Measurements from ENCODE around the gene CPXM1.
A peak's percentile ranks its signal among the peaks of the same experiment; 100 is the strongest.

The CPXM1 gene

GRCh38 chr20:2762578-2763131 lies 37.8 kb downstream of the CPXM1 start:
- no peak for DNase-seq

GRCh38 chr20:2761885-2762284 lies 38.5 kb downstream of the CPXM1 start:
- no peak for DNase-seq

- DNase-seq, result no peak
These were observed 39.5 kb downstream of the CPXM1 start for GRCh38 chr20:2760952-2761305.

GRCh38 chr20:2760297-2760951 lies 40.0 kb downstream of the CPXM1 start:
- DNase-seq, result no peak

- DNase-seq, result no peak
These were observed 40.7 kb downstream of the CPXM1 start for GRCh38 chr20:2759603-2760296.

GRCh38 chr20:2759143-2759542 lies 41.3 kb downstream of the CPXM1 start:
- DNase-seq, result no peak

- DNase-seq, result no peak
These were observed 42.5 kb downstream of the CPXM1 start for GRCh38 chr20:2757969-2758368.

- no peak for DNase-seq
These were observed 43.4 kb downstream of the CPXM1 start for GRCh38 chr20:2757001-2757400.

GRCh38 chr20:2756056-2756611 lies 44.3 kb downstream of the CPXM1 start:
- DNase-seq, result no peak

GRCh38 chr20:2755451-2756055 lies 44.9 kb downstream of the CPXM1 start:
- DNase-seq, result no peak

- no peak for DNase-seq
These were observed 46.0 kb downstream of the CPXM1 start for GRCh38 chr20:2754424-2754823.

- DNase-seq, result no peak
These were observed 46.9 kb downstream of the CPXM1 start for GRCh38 chr20:2753461-2754040.

- no peak for DNase-seq
These were observed 47.6 kb downstream of the CPXM1 start for GRCh38 chr20:2752567-2753460.

GRCh38 chr20:2751878-2752566 lies 48.4 kb downstream of the CPXM1 start:
- DNase-seq, result no peak

GRCh38 chr20:2751347-2751877 lies 49.0 kb downstream of the CPXM1 start:
- peak; percentile 22 for DNase-seq

GRCh38 chr20:2750491-2751251 lies 49.8 kb downstream of the CPXM1 start:
- no peak for DNase-seq

GRCh38 chr20:2749951-2750490 lies 50.4 kb downstream of the CPXM1 start:
- DNase-seq, result no peak

- DNase-seq, result no peak
These were observed 51.0 kb downstream of the CPXM1 start for GRCh38 chr20:2749343-2749950.

GRCh38 chr20:2748551-2749342 lies 51.7 kb downstream of the CPXM1 start:
- peak; percentile 74 for DNase-seq
